RCC 7860 (cell line): ENCODE measurements around the gene GSTA4.
"Not testable (repeated sequence)": the region's sequence is repeated elsewhere in the genome, so short reads cannot be mapped to it uniquely, and the experiment has no call there.

Source experiments
- DNase-seq: peaks from one replicate; pipeline ENCODE4 v3.0.0-alpha.2; 2015; ENCODE audit warnings: low spot score
- FAIRE-seq: peaks from 2 replicates; lab custom pipeline; 2012; peaks lifted over from hg19 to GRCh38; lab: Jason Lieb, UNC

The GSTA4 gene

GRCh38 chr6:52976591-52977035, 18.5 kb downstream of the GSTA4 start:
- no peak for FAIRE-seq
- DNase-seq, result no peak

- FAIRE-seq, result no peak
- no peak for DNase-seq
Measured at GRCh38 chr6:52976149-52976548, 18.9 kb downstream of the GSTA4 start.

- FAIRE-seq (no peak), DNase-seq (no peak)
Measured at GRCh38 chr6:52975580-52975979, 19.5 kb downstream of the GSTA4 start.

- DNase-seq (no peak), FAIRE-seq (no peak)
Measured at GRCh38 chr6:52972989-52973388, 22.1 kb downstream of the GSTA4 start.

GRCh38 chr6:52969359-52969758, 25.7 kb downstream of the GSTA4 start:
- DNase-seq, result no peak
- FAIRE-seq, result no peak

GRCh38 chr6:52966101-52966500, 29.0 kb downstream of the GSTA4 start:
- DNase-seq (no peak), FAIRE-seq (no peak)

- DNase-seq (no peak), FAIRE-seq (no peak)
Measured at GRCh38 chr6:52965380-52965779, 29.7 kb downstream of the GSTA4 start.

- DNase-seq, result no peak
- no peak for FAIRE-seq
Measured at GRCh38 chr6:52964318-52964717, 30.8 kb downstream of the GSTA4 start.

- DNase-seq, result no peak
- FAIRE-seq, result no peak
Measured at GRCh38 chr6:52962701-52963100, 32.4 kb downstream of the GSTA4 start.

- not testable (repeated sequence) for FAIRE-seq, DNase-seq
Measured at GRCh38 chr6:52961022-52961421, 34.1 kb downstream of the GSTA4 start.

- not testable (repeated sequence) for DNase-seq, FAIRE-seq
Measured at GRCh38 chr6:52960211-52960610, 34.9 kb downstream of the GSTA4 start.

- no peak for FAIRE-seq
- no peak for DNase-seq
Measured at GRCh38 chr6:52958546-52959255, 36.4 kb downstream of the GSTA4 start.

GRCh38 chr6:52955871-52956270, 39.2 kb downstream of the GSTA4 start:
- FAIRE-seq, result no peak
- no peak for DNase-seq

GRCh38 chr6:52953911-52954839, 40.9 kb downstream of the GSTA4 start:
- DNase-seq (no peak), FAIRE-seq (no peak)

GRCh38 chr6:52946306-52946705, 48.8 kb downstream of the GSTA4 start:
- no peak for FAIRE-seq
- no peak for DNase-seq

GRCh38 chr6:52942821-52943220, 52.3 kb downstream of the GSTA4 start:
- FAIRE-seq, DNase-seq: not testable (repeated sequence)

GRCh38 chr6:52942221-52942620, 52.9 kb downstream of the GSTA4 start:
- no peak for DNase-seq
- FAIRE-seq, result no peak

- FAIRE-seq, result peak; percentile 94
- DNase-seq, result peak; percentile 87
Measured at GRCh38 chr6:52937908-52938307, 57.2 kb downstream of the GSTA4 start.

GRCh38 chr6:52933778-52934177, 61.3 kb downstream of the GSTA4 start:
- no peak for FAIRE-seq
- DNase-seq, result no peak

- DNase-seq (no peak), FAIRE-seq (no peak)
Measured at GRCh38 chr6:52931351-52931750, 63.7 kb downstream of the GSTA4 start.

- DNase-seq (peak; percentile 97), FAIRE-seq (peak; percentile 96)
Measured at GRCh38 chr6:52929321-52930164, 65.5 kb downstream of the GSTA4 start.
